Body of pancreas (tissue), 4 donors: ENCODE results near the gene WDR53. TPM values are rescaled to one million over a fixed set of nuclear protein-coding genes. Genes with fewer than 3 reads are reported as not detected.
"Not testable (repeated sequence)": the region's sequence is repeated elsewhere in the genome, so short reads cannot be mapped to it uniquely, and the experiment has no call there.

Experiments used
- ATAC-seq: fragments of 150-250 bp; one replicate; pipeline ENCODE4 v1.9.1; 2016
- DNase-seq, 4 donors: peaks; one replicate each; pipeline ENCODE4 v3.0.0-alpha.2; 2019
- H3K27ac ChIP-seq, 4 donors: fragments of 200-600 bp; sonication (generic); 1 replicate in 3 of 4; 2 replicates in 1 of 4; pipeline versions ENCODE4 v1.5.1 to v1.6.1; 2016 to 2019; ENCODE audit warnings: mild to moderate bottlenecking in 1 of 4, mixed read lengths in 1 of 4, moderate library complexity in 1 of 4
- H3K27me3 ChIP-seq, 2 donors: fragments of 200-600 bp; sonication (generic); one replicate each; pipeline ENCODE4 v1.6.0; 2016; ENCODE audit warnings: mild to moderate bottlenecking in 1 of 2
- H3K36me3 ChIP-seq, 2 donors: fragments of 200-600 bp; sonication (generic); replicated peaks in 1 of 2; 2 replicates each; pipeline ENCODE4 v1.5.1; 2016; ENCODE audit warnings: low read depth in 2 of 2; ENCODE audit not compliant: insufficient read depth in 1 of 2
- H3K4me1 ChIP-seq: fragments of 200-600 bp; sonication (generic); one replicate; pipeline ENCODE4 v1.6.0; 2016
- H3K4me3 ChIP-seq, 2 donors: fragments of 200-600 bp; sonication (generic); 1 replicate in 1 of 2; 2 replicates in 1 of 2; pipeline ENCODE4 v1.5.1; 2016 to 2019
- H3K9me3 ChIP-seq, 3 donors: fragments of 200-600 bp; sonication (generic); 1 replicate in 2 of 3; 2 replicates in 1 of 3; pipeline ENCODE4 v1.5.1; 2016
- CTCF ChIP-seq, 7 experiments: fragments of 450-650 bp in 4 of 7; fragments of 200-600 bp in 3 of 7; sonication (generic) in 3 of 7; IDR thresholded peaks; one replicate each; pipeline ENCODE4 v1.5.1; 2016 to 2019; ENCODE audit warnings: antibody characterized with exemption in 7 of 7
- POLR2A ChIP-seq, 3 donors: fragments of 450-650 bp; IDR thresholded peaks; one replicate each; pipeline ENCODE4 v1.6.1; 2016; ENCODE audit warnings: antibody characterized with exemption in 3 of 3, mild to moderate bottlenecking in 2 of 3
- WGBS, 2 donors: methylation state at CpG; one replicate each; pipeline ENCODE4 v1.1.5; 2017; 5-methylcytosine and 5-hydroxymethylcytosine counted together
- intact Hi-C: fragments of 100-400 bp; cut with DNase I; formaldehyde crosslinking; loops from one replicate; pipeline ENCODE4 v1.15.1; 2023
- total RNA-seq, 2 donors: library from RNA; depleted of rRNA; stranded (reverse); fragments of >200 nt; gene quantifications; one replicate each; pipeline ENCODE4 v1.1.0, GENCODE V29; 2016

WDR53 gene
- total RNA-seq, 2 donors from 2014 or later, result 0.66 to 4.2 TPM

- Histone ChIP-seq H3K4me1 (no peaks in the 10 kb centered on the region), H3K9me3 (no peaks in the 10 kb centered on the region), H3K36me3 (no peaks in the 10 kb centered on the region), H3K27ac (no peak overlapping the region), H3K27me3 (no peaks in the 10 kb centered on the region), H3K4me3 (no peak overlapping the region)
- 84 to 86% methylated on average over 7 of the region's 7 CpGs for WGBS, 2 donors
- ATAC-seq (no peak), DNase-seq (no peak)
- TF ChIP-seq CTCF (IDR thresholded peaks at IDR 0.05), result no peak
- no peak for TF ChIP-seq POLR2A (IDR thresholded peaks at IDR 0.05)
- intact Hi-C loops, result no loop called here
Observed at GRCh38 chr3:196600359-196600758, 32.0 kb upstream of the WDR53 start.

GRCh38 chr3:196599734-196600128 lies 31.4 kb upstream of the WDR53 start:
- Histone ChIP-seq H3K4me3 (no peak overlapping the region), H3K9me3 (no peaks in the 10 kb centered on the region), H3K27me3 (no peaks in the 10 kb centered on the region), H3K4me1 (no peaks in the 10 kb centered on the region), H3K27ac (no peak overlapping the region), H3K36me3 (no peaks in the 10 kb centered on the region)
- ATAC-seq, result no peak
- DNase-seq, result no peak
- no peak for TF ChIP-seq CTCF (IDR thresholded peaks at IDR 0.05)
- no peak for TF ChIP-seq POLR2A (IDR thresholded peaks at IDR 0.05)
- WGBS, 2 donors, result 50 to 55% methylated on average over 5 of the region's 5 CpGs
- intact Hi-C loops, result no loop called here

GRCh38 chr3:196597971-196598733 lies 29.8 kb upstream of the WDR53 start:
- intact Hi-C loops, H3K4me1 ChIP-seq, DNase-seq, H3K27ac ChIP-seq, H3K27me3 ChIP-seq, H3K4me3 ChIP-seq, H3K9me3 ChIP-seq, H3K36me3 ChIP-seq, ATAC-seq: not testable (repeated sequence)
- 65 to 68% methylated on average over 20 to 25 of the region's 25 CpGs for WGBS, 2 donors

- ATAC-seq (no peak), DNase-seq (no peak)
- WGBS, 2 donors, result 16 to 25% methylated on average over 2 to 5 of the region's 5 CpGs
- no peaks in the 10 kb centered on the region for H3K4me1 ChIP-seq
- no peak overlapping the region for H3K4me3 ChIP-seq
- no peak for TF ChIP-seq POLR2A (IDR thresholded peaks at IDR 0.05)
- no peak for TF ChIP-seq CTCF (IDR thresholded peaks at IDR 0.05)
- intact Hi-C loops, result no loop called here
- H3K9me3 ChIP-seq, result no peaks in the 10 kb centered on the region
- no peaks in the 10 kb centered on the region for H3K27me3 ChIP-seq
- H3K27ac ChIP-seq, result no peak overlapping the region
- H3K36me3 ChIP-seq, result no peaks in the 10 kb centered on the region
Observed at GRCh38 chr3:196596355-196596754, 28.0 kb upstream of the WDR53 start.

GRCh38 chr3:196590279-196590678 lies 21.9 kb upstream of the WDR53 start:
- no peak overlapping the region for H3K4me3 ChIP-seq
- H3K27ac ChIP-seq, result no peak overlapping the region
- ATAC-seq, result no peak
- no peak for DNase-seq
- H3K9me3 ChIP-seq, result no peaks in the 10 kb centered on the region
- 81 to 90% methylated on average over 5 of the region's 5 CpGs for WGBS, 2 donors
- no peak for TF ChIP-seq POLR2A (IDR thresholded peaks at IDR 0.05)
- no peak for TF ChIP-seq CTCF (IDR thresholded peaks at IDR 0.05)
- intact Hi-C loops, result no loop called here
- peaks cover 0 to 3% of the 10 kb centered on the region in 2 donors for H3K36me3 ChIP-seq
- H3K27me3 ChIP-seq, result no peaks in the 10 kb centered on the region
- H3K4me1 ChIP-seq, result no peaks in the 10 kb centered on the region
